GM12892 (cell line): ENCODE measurements around the gene LHX3.

Experiments
- POLR2A ChIP-seq: IDR thresholded peaks from 2 replicates; pipeline ENCODE4 v1.6.1; 2011; ENCODE audit warnings: low read depth, low read length, control low read depth
- POLR2AphosphoS5 ChIP-seq: IDR thresholded peaks from 2 replicates; pipeline ENCODE4 v1.6.1; 2011; ENCODE audit warnings: low read depth, low read length, control low read depth

- TF ChIP-seq POLR2A (no peak), POLR2AphosphoS5 (no peak)
These were observed 35.0 kb upstream of the LHX3 start for GRCh38 chr9:136239983-136240330.
